HCT116 (cell line): ENCODE data around the gene RANGRF. TPM values are rescaled to one million over a fixed set of nuclear protein-coding genes. Genes with fewer than 3 reads are reported as not detected.

ENCODE experiments used
- ATAC-seq: fragments of 200-7000 bp; cut with Tn5 transposase; 2 replicates; pipeline ENCODE4 v1.9.1; 2020; ENCODE audit warnings: mild to moderate bottlenecking, moderate library complexity
- BruUV-seq: library from RNA; stranded (reverse); fragments of 400-500 nt; replicated peaks from 2 replicates; lab custom pipeline; 2021; lab: Mats Ljungman, UMichigan
- CTCF ChIA-PET: fragments of 300-600 bp; sonication (Branson Sonifier 250); formaldehyde crosslinking; loops from one replicate; lab custom pipeline; 2021; ENCODE audit warnings: antibody characterized with exemption; lab: Charles Lee
- POLR2A ChIA-PET: fragments of 300-600, 350-600 bp; sonication (Branson Sonifier 250); formaldehyde crosslinking; loops from one replicate; lab custom pipeline; 2021; ENCODE audit warnings: antibody characterized with exemption; lab: Charles Lee
- RAD21 ChIA-PET, 2 experiments: fragments of 300-600 bp; sonication (Branson Sonifier 250); formaldehyde crosslinking; loops; one replicate each; lab custom pipeline; 2023; ENCODE audit warnings: low total read pairs in 2 of 2; ENCODE audit not compliant: uncharacterized antibody in 2 of 2, unreplicated experiment in 2 of 2, low non-redundant PET in 1 of 2; lab: Charles Lee
- DNase-seq: peaks from one replicate; pipeline ENCODE4 v3.0.0-alpha.2; 2010; ENCODE audit warnings: low read depth, low spot score
- H2AFZ ChIP-seq: fragments of 200-600 bp; shearing (Covaris generic), sonication (generic); 2 replicates; pipeline ENCODE4 v1.6.1; 2017; ENCODE audit warnings: low read depth, mixed run types, mixed read lengths, antibody characterized with exemption, low read length; ENCODE audit not compliant: poor library complexity, severe bottlenecking
- H3K27ac ChIP-seq: 2 replicates; pipeline ENCODE4 v1.5.1; 2012; ENCODE audit warnings: low read depth, low read length
- H3K27me3 ChIP-seq: fragments of 200-600 bp; sonication (generic); 2 replicates; pipeline ENCODE4 v1.6.1; 2016; ENCODE audit warnings: mixed run types, low read length, mixed read lengths; ENCODE audit not compliant: insufficient read depth
- H3K36me3 ChIP-seq, 2 experiments: fragments of 200-500 bp in 1 of 2; fragments of 200-600 bp in 1 of 2; sonication (Bioruptor generic) in 1 of 2; sonication (generic) in 1 of 2; 2 replicates each; pipeline versions ENCODE4 v1.5.1 to v1.6.1; 2014 to 2016; ENCODE audit warnings: low read length in 2 of 2, inconsistent platforms in 1 of 2, mixed read lengths in 1 of 2, mixed run types in 1 of 2; ENCODE audit not compliant: insufficient read depth in 2 of 2, control insufficient read depth in 1 of 2
- H3K4me1 ChIP-seq, 2 experiments: fragments of 200-600 bp in 1 of 2; sonication (generic) in 1 of 2; 2 replicates each; pipeline versions ENCODE4 v1.5.1 to v1.6.1; 2012 to 2017; ENCODE audit warnings: low read length in 2 of 2, inconsistent platforms in 1 of 2, mild to moderate bottlenecking in 1 of 2, mixed read lengths in 1 of 2, mixed run types in 1 of 2, moderate library complexity in 1 of 2; ENCODE audit not compliant: insufficient read depth in 2 of 2, control insufficient read depth in 1 of 2
- H3K4me2 ChIP-seq: fragments of 200-600 bp; sonication (generic); 2 replicates; pipeline ENCODE4 v1.6.1; 2017; ENCODE audit warnings: mixed run types, low read length, mixed read lengths
- H3K4me3 ChIP-seq, 2 experiments: fragments of 200-600 bp in 1 of 2; sonication (generic) in 1 of 2; replicated peaks in 1 of 2; 2 replicates each; pipeline ENCODE4 v1.5.1; 2011 to 2016; ENCODE audit warnings: low read length in 2 of 2, control low read depth in 1 of 2, low read depth in 1 of 2, mild to moderate bottlenecking in 1 of 2, mixed read lengths in 1 of 2, mixed run types in 1 of 2
- H3K79me2 ChIP-seq: fragments of 200-600 bp; sonication (generic); 2 replicates; pipeline ENCODE4 v1.6.1; 2017; ENCODE audit warnings: mild to moderate bottlenecking, mixed run types, low read length, moderate library complexity, mixed read lengths; ENCODE audit not compliant: insufficient read depth
- H3K9ac ChIP-seq: fragments of 200-600 bp; sonication (generic); 2 replicates; pipeline ENCODE4 v1.6.1; 2016; ENCODE audit warnings: low read length, mixed read lengths
- H3K9me2 ChIP-seq: fragments of 200-600 bp; sonication (generic), shearing (Covaris generic); 2 replicates; pipeline ENCODE4 v1.6.1; 2017; ENCODE audit warnings: mixed run types, mild to moderate bottlenecking, moderate library complexity; ENCODE audit not compliant: insufficient read depth
- H3K9me3 ChIP-seq, 2 experiments: fragments of 200-500 bp in 1 of 2; fragments of 200-600 bp in 1 of 2; sonication (Bioruptor generic) in 1 of 2; sonication (generic) in 1 of 2; 2 replicates each; pipeline ENCODE4 v1.6.1; 2014 to 2017; ENCODE audit warnings: low read length in 2 of 2, mixed read lengths in 2 of 2, inconsistent platforms in 1 of 2, low read depth in 1 of 2, mild to moderate bottlenecking in 1 of 2, mixed run types in 1 of 2, moderate library complexity in 1 of 2; ENCODE audit not compliant: control insufficient read depth in 1 of 2, insufficient read depth in 1 of 2
- H4K20me1 ChIP-seq: fragments of 200-600 bp; sonication (generic), shearing (Covaris generic); 2 replicates; pipeline ENCODE4 v1.6.1; 2017; ENCODE audit warnings: mixed run types, mild to moderate bottlenecking, moderate library complexity; ENCODE audit not compliant: insufficient read depth
- CEBPB ChIP-seq: IDR thresholded peaks from 2 replicates; pipeline ENCODE4 v1.6.1; 2012; ENCODE audit warnings: low read depth
- EZH2phosphoT487 ChIP-seq: fragments of 200-600 bp; IDR thresholded peaks from 2 replicates; pipeline ENCODE4 v1.6.1; 2018; ENCODE audit warnings: antibody characterized with exemption, borderline replicate concordance
- FOSL1 ChIP-seq: IDR thresholded peaks from 2 replicates; pipeline ENCODE4 v1.6.1; 2012; ENCODE audit warnings: low read depth
- JUND ChIP-seq: IDR thresholded peaks from 2 replicates; pipeline ENCODE4 v1.6.1; 2012
- POLR2A ChIP-seq: IDR thresholded peaks from 2 replicates; pipeline ENCODE4 v1.7.0; 2011; ENCODE audit warnings: borderline replicate concordance; ENCODE audit not compliant: insufficient read depth, insufficient read length; ENCODE audit errors: extremely low read depth
- POLR2AphosphoS5 ChIP-seq: IDR thresholded peaks from 2 replicates; pipeline ENCODE4 v1.6.1; 2011; ENCODE audit warnings: mild to moderate bottlenecking, low read depth, low read length, moderate library complexity
- SIN3A ChIP-seq: IDR thresholded peaks from 2 replicates; pipeline ENCODE4 v1.6.1; 2012; ENCODE audit warnings: low read depth
- YY1 ChIP-seq: IDR thresholded peaks from 2 replicates; pipeline ENCODE4 v1.6.1; 2011; ENCODE audit warnings: low read length, low read depth, moderate library complexity, mild to moderate bottlenecking; ENCODE audit not compliant: insufficient replicate concordance; ENCODE audit errors: extremely low read depth
- ZBTB33 ChIP-seq: IDR thresholded peaks from 2 replicates; pipeline ENCODE4 v1.6.1; 2011; ENCODE audit warnings: mild to moderate bottlenecking, low read length, moderate library complexity; ENCODE audit not compliant: insufficient replicate concordance; ENCODE audit errors: extremely low read depth
- ZNF274 ChIP-seq: fragments of 200-500 bp; sonication (Bioruptor generic); IDR thresholded peaks from 2 replicates; pipeline ENCODE4 v1.6.1; 2014; ENCODE audit warnings: mild to moderate bottlenecking, low read depth, low read length, inconsistent platforms
- intact Hi-C: fragments of 100-400 bp; cut with micrococcal nuclease; formaldehyde crosslinking; loops from 2 replicates; pipeline ENCODE4 v1.10.0; 2022
- total RNA-seq: library from RNA; stranded (reverse); gene quantifications from one replicate; pipeline ENCODE4 v1.2.1, GENCODE V29; 2021; ENCODE audit not compliant: unreplicated experiment
- TF ChIP-seq, protein P1 (sequence below): IDR thresholded peaks from 2 replicates; pipeline ENCODE4 v1.6.1; 2012

RANGRF gene
- total RNA-seq, 1 experiment from 2014 or later = 33.2 TPM

DNA sequence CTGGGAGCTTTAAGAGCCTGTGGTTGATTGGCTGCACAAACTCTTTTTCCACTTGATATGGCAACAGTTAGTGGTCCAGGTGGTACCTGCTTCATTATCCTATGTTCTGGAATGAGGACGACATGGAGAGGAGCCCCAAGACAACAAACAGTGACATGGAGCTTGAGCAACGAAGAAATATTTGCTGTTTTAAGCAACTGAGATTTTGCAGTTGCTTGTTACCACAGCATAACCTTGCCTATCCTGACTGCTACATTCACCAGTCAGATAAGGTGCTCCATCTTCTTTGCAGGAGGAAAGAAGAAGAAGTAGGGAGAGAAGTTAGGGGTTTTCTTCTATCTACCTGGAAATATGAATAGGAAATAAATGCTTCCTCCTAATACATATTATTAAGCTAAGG lies 43.7 kb downstream of the RANGRF start (continued):
- no peak for TF ChIP-seq FOSL1
- TF ChIP-seq, protein P1, sequence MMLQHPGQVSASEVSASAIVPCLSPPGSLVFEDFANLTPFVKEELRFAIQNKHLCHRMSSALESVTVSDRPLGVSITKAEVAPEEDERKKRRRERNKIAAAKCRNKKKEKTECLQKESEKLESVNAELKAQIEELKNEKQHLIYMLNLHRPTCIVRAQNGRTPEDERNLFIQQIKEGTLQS = no peak

- H3K36me3 ChIP-seq = no peaks in the 10 kb centered on the region
- H4K20me1 ChIP-seq = no peaks in the 10 kb centered on the region
- ChIA-PET CTCF (no interaction called here), POLR2A (interaction anchor here (0.6 kb wide), 1 partner anchor 56 kb away, joined by 4 read pairs; no protein-coding TSS in a partner anchor), RAD21 (no interaction called here)
- no peak overlapping the region for H2AFZ ChIP-seq
- no peak overlapping the region for H3K4me3 ChIP-seq
- no peak for ATAC-seq
- no peak for TF ChIP-seq YY1
- TF ChIP-seq POLR2A = no peak
- no peak for TF ChIP-seq ZNF274
- TF ChIP-seq JUND = no peak
- TF ChIP-seq ZBTB33 = no peak
- TF ChIP-seq CEBPB = no peak
- no peak for TF ChIP-seq FOSL1
- TF ChIP-seq POLR2AphosphoS5 = no peak
- no peak for TF ChIP-seq SIN3A
- no peak for TF ChIP-seq EZH2phosphoT487
- TF ChIP-seq, protein P1 = no peak
- no peak for DNase-seq
- no peaks in the 10 kb centered on the region for H3K79me2 ChIP-seq
- H3K9me2 ChIP-seq = no peaks in the 10 kb centered on the region
- H3K4me1 ChIP-seq = no peaks in the 10 kb centered on the region
- no peak overlapping the region for H3K27ac ChIP-seq
- intact Hi-C loops = no loop called here
- no peak overlapping the region for H3K4me2 ChIP-seq
- H3K9ac ChIP-seq = no peak overlapping the region
- no peaks in the 10 kb centered on the region for H3K9me3 ChIP-seq
- BruUV-seq = no TSS peak
- H3K27me3 ChIP-seq = no peaks in the 10 kb centered on the region
Measured at GRCh38 chr17:8332688-8333087, 44.2 kb downstream of the RANGRF start.
